OCI-LY7 (cell line): ENCODE data around the gene STBD1. TPM values are rescaled to one million over a fixed set of nuclear protein-coding genes. Genes with fewer than 3 reads are reported as not detected.
"Not testable (repeated sequence)": the region's sequence is repeated elsewhere in the genome, so short reads cannot be mapped to it uniquely, and the experiment has no call there.

Experiments used
- BruUV-seq: library from RNA; stranded (reverse); fragments of 400-500 nt; replicated peaks from 2 replicates; lab custom pipeline; 2021; lab: Mats Ljungman, UMichigan
- CTCF ChIA-PET: fragments of 300-600 bp; sonication (Branson Sonifier 250); formaldehyde crosslinking; loops from one replicate; lab custom pipeline; 2022; ENCODE audit warnings: antibody characterized with exemption; ENCODE audit not compliant: unreplicated experiment; lab: Charles Lee
- POLR2A ChIA-PET: fragments of 300-600 bp; sonication (Branson Sonifier 250); formaldehyde crosslinking; loops from one replicate; lab custom pipeline; 2022; ENCODE audit warnings: antibody characterized with exemption; lab: Charles Lee
- DNase-seq: peaks from one replicate; pipeline ENCODE4 v3.0.0-alpha.2; 2015; ENCODE audit warnings: low spot score
- H2AFZ ChIP-seq: fragments of 200-600 bp; sonication (generic), shearing (Covaris generic); 2 replicates; pipeline ENCODE4 v1.6.1; 2014; ENCODE audit warnings: mild to moderate bottlenecking, antibody characterized with exemption, low read length, moderate library complexity
- H3K27ac ChIP-seq: fragments of 200-600 bp; sonication (generic); 2 replicates; pipeline ENCODE4 v1.5.1; 2014; ENCODE audit warnings: mixed run types, low read depth, mild to moderate bottlenecking, moderate library complexity, low read length, inconsistent platforms; ENCODE audit not compliant: poor library complexity, severe bottlenecking
- H3K36me3 ChIP-seq: fragments of 200-600 bp; sonication (generic); 2 replicates; pipeline ENCODE4 v1.6.1; 2014; ENCODE audit warnings: mild to moderate bottlenecking, antibody characterized with exemption, low read length, moderate library complexity, mixed read lengths; ENCODE audit not compliant: insufficient read depth
- H3K4me1 ChIP-seq: fragments of 200-600 bp; sonication (generic); 2 replicates; pipeline ENCODE4 v1.5.1; 2014; ENCODE audit warnings: mild to moderate bottlenecking, low read length; ENCODE audit not compliant: insufficient read depth, poor library complexity, severe bottlenecking
- H3K4me2 ChIP-seq: fragments of 200-600 bp; sonication (generic); 2 replicates; pipeline ENCODE4 v1.6.1; 2014; ENCODE audit warnings: mild to moderate bottlenecking, low read length
- H3K4me3 ChIP-seq: fragments of 200-600 bp; sonication (generic); 2 replicates; pipeline ENCODE4 v1.5.1; 2014; ENCODE audit warnings: mild to moderate bottlenecking, low read depth, low read length; ENCODE audit not compliant: poor library complexity, severe bottlenecking
- H3K79me2 ChIP-seq: fragments of 200-600 bp; sonication (generic); 2 replicates; pipeline ENCODE4 v1.6.1; 2016; ENCODE audit warnings: low read depth, mild to moderate bottlenecking, low read length, moderate library complexity, mixed read lengths; ENCODE audit not compliant: insufficient read depth
- H3K9me2 ChIP-seq: fragments of 200-600 bp; sonication (generic); 2 replicates; pipeline ENCODE4 v1.6.1; 2016; ENCODE audit warnings: mild to moderate bottlenecking, low read length, mixed read lengths; ENCODE audit not compliant: insufficient read depth
- H3K9me3 ChIP-seq: fragments of 200-600 bp; sonication (generic); 2 replicates; pipeline ENCODE4 v1.6.1; 2014; ENCODE audit warnings: mild to moderate bottlenecking, mixed run types, low read length, mixed read lengths
- H4K20me1 ChIP-seq: fragments of 200-600 bp; sonication (generic); 2 replicates; pipeline ENCODE4 v1.6.1; 2014; ENCODE audit warnings: mild to moderate bottlenecking, antibody characterized with exemption, low read length, moderate library complexity, mixed read lengths; ENCODE audit not compliant: insufficient read depth
- CTCF ChIP-seq: fragments of 200-600 bp; sonication (generic); conservative IDR thresholded peaks from 2 replicates; pipeline ENCODE4 v1.5.1; 2014; ENCODE audit warnings: mild to moderate bottlenecking, antibody characterized with exemption, low read length, moderate library complexity, mixed read lengths
- EZH2phosphoT487 ChIP-seq: fragments of 200-600 bp; sonication (generic); IDR thresholded peaks from 2 replicates; pipeline ENCODE4 v1.6.1; 2018; ENCODE audit warnings: low read depth, borderline replicate concordance, mild to moderate bottlenecking, mixed run types, antibody characterized with exemption, low read length, moderate library complexity, mixed read lengths
- intact Hi-C: fragments of 100-400 bp; cut with micrococcal nuclease; formaldehyde crosslinking; loops from one replicate; pipeline ENCODE4 v1.10.0; 2022; ENCODE audit not compliant: unreplicated experiment
- total RNA-seq, 2 experiments: library from RNA; depleted of rRNA in 1 of 2; stranded (reverse); fragments of >200 nt in 1 of 2; shearing (Covaris generic) in 1 of 2; gene quantifications; 2 replicates each; pipeline ENCODE4 v1.2.3, GENCODE V29; 2014 to 2022

The STBD1 gene
- total RNA-seq, 2 experiments from 2014 or later = not detected

GRCh38 chr4:76279462-76279861 is 27.1 kb upstream of the STBD1 start:
- Histone ChIP-seq H3K9me3 (no peaks in the 10 kb centered on the region), H3K4me1 (no peaks in the 10 kb centered on the region), H3K4me2 (no peak overlapping the region), H3K27ac (no peak overlapping the region), H3K79me2 (no peaks in the 10 kb centered on the region), H3K36me3 (no peaks in the 10 kb centered on the region), H2AFZ (no peak overlapping the region), H3K9me2 (no peaks in the 10 kb centered on the region), H3K4me3 (no peak overlapping the region), H4K20me1 (no peaks in the 10 kb centered on the region)
- ChIA-PET POLR2A (no interaction called here), CTCF (no interaction called here)
- no TSS peak for BruUV-seq
- intact Hi-C loops = no loop called here
- TF ChIP-seq CTCF (peak; percentile 42), EZH2phosphoT487 (no peak)
- no peak for DNase-seq

GRCh38 chr4:76280488-76281441 is 25.8 kb upstream of the STBD1 start:
- ChIA-PET POLR2A (interaction anchor here (0.6 to 1.1 kb wide), 2 partner anchors 10 to 12 kb away, joined by 3 read pairs; no protein-coding TSS in a partner anchor), CTCF (no interaction called here)
- TF ChIP-seq CTCF (no peak), EZH2phosphoT487 (no peak)
- H3K9me3 ChIP-seq = no peaks in the 10 kb centered on the region
- H3K9me2 ChIP-seq = no peaks in the 10 kb centered on the region
- H3K36me3 ChIP-seq = no peaks in the 10 kb centered on the region
- no peak overlapping the region for H3K4me2 ChIP-seq
- no peaks in the 10 kb centered on the region for H3K4me1 ChIP-seq
- no peak for DNase-seq
- H3K79me2 ChIP-seq = no peaks in the 10 kb centered on the region
- H4K20me1 ChIP-seq = no peaks in the 10 kb centered on the region
- no TSS peak for BruUV-seq
- H2AFZ ChIP-seq = no peak overlapping the region
- H3K4me3 ChIP-seq = no peak overlapping the region
- H3K27ac ChIP-seq = no peak overlapping the region
- intact Hi-C loops = no loop called here

- POLR2A ChIA-PET, DNase-seq, H3K4me1 ChIP-seq, H3K9me2 ChIP-seq, H3K27ac ChIP-seq, H3K4me3 ChIP-seq, H4K20me1 ChIP-seq, H3K79me2 ChIP-seq, BruUV-seq, intact Hi-C loops, H3K4me2 ChIP-seq, H2AFZ ChIP-seq, H3K9me3 ChIP-seq, H3K36me3 ChIP-seq, CTCF ChIA-PET: not testable (repeated sequence)
Measured at GRCh38 chr4:76281594-76281993, 24.9 kb upstream of the STBD1 start.
